HCT116 (cell line): ENCODE results near the gene CD44.

Experiments
- ELF1 ChIP-seq: IDR thresholded peaks from 2 replicates; pipeline ENCODE4 v1.6.1; 2012; ENCODE audit warnings: low read depth, borderline replicate concordance
- EZH2 ChIP-seq: fragments of 200-600 bp; sonication (generic); IDR thresholded peaks from 2 replicates; pipeline ENCODE4 v1.6.1; 2017; ENCODE audit warnings: antibody characterized with exemption, mixed run types
- EZH2phosphoT487 ChIP-seq: fragments of 200-600 bp; IDR thresholded peaks from 2 replicates; pipeline ENCODE4 v1.6.1; 2018; ENCODE audit warnings: antibody characterized with exemption, borderline replicate concordance
- MAX ChIP-seq: IDR thresholded peaks from 2 replicates; pipeline ENCODE4 v1.6.1; 2012
- POLR2A ChIP-seq: IDR thresholded peaks from 2 replicates; pipeline ENCODE4 v1.7.0; 2011; ENCODE audit warnings: borderline replicate concordance; ENCODE audit not compliant: insufficient read depth, insufficient read length; ENCODE audit errors: extremely low read depth
- POLR2AphosphoS5 ChIP-seq: IDR thresholded peaks from 2 replicates; pipeline ENCODE4 v1.6.1; 2011; ENCODE audit warnings: mild to moderate bottlenecking, low read depth, low read length, moderate library complexity
- RAD21 ChIP-seq: IDR thresholded peaks from 2 replicates; pipeline ENCODE4 v1.6.1; 2012; ENCODE audit warnings: low read depth, mild to moderate bottlenecking
- SIN3A ChIP-seq: IDR thresholded peaks from 2 replicates; pipeline ENCODE4 v1.6.1; 2012; ENCODE audit warnings: low read depth
- SRF ChIP-seq: IDR thresholded peaks from 2 replicates; pipeline ENCODE4 v1.6.1; 2012; ENCODE audit warnings: low read depth
- YY1 ChIP-seq: IDR thresholded peaks from 2 replicates; pipeline ENCODE4 v1.6.1; 2011; ENCODE audit warnings: low read length, low read depth, moderate library complexity, mild to moderate bottlenecking; ENCODE audit not compliant: insufficient replicate concordance; ENCODE audit errors: extremely low read depth
- ZNF274 ChIP-seq: fragments of 200-500 bp; sonication (Bioruptor generic); IDR thresholded peaks from 2 replicates; pipeline ENCODE4 v1.6.1; 2014; ENCODE audit warnings: mild to moderate bottlenecking, low read depth, low read length, inconsistent platforms
- TF ChIP-seq, protein P1 (sequence below), 3 experiments: fragments of 200-600 bp in 1 of 3; sonication (generic) in 1 of 3; IDR thresholded peaks in 2 of 3; conservative IDR thresholded peaks in 1 of 3; 2 replicates each; pipeline ENCODE4 v1.5.1; 2012 to 2017; ENCODE audit warnings: low read depth in 2 of 3, low read length in 2 of 3, antibody characterized with exemption in 1 of 3, borderline replicate concordance in 1 of 3, control low read depth in 1 of 3, mild to moderate bottlenecking in 1 of 3, mixed read lengths in 1 of 3, mixed run types in 1 of 3, moderate library complexity in 1 of 3; ENCODE audit not compliant: insufficient read depth in 1 of 3

DNA sequence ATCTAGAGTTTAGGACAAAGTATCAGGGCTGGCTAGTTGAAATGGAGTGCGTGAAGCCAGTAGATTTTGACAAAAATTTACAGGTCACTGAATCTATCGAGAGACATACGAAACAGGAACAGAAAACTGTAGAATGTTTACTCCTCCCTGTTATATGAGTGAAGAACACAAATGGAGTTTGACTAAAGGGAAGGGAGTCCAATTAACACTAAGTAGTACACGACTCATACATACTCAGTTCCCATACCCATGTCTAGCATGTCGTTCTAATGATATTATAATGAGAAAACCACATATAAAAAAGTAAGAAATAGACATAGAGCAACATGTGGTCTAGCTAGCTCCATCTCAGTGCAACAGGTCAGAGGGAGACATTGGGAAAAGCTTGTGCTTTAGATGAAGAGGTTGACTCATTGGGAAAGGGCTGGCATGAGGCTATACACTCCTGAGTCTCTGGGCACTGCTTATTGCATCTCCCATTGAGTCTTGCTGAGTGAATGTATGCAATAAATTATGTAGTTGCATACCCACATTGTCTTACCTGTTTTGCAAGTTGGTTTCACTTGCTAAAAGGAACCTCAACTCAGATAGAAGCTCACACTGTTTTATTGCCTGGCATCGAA lies 43.5 kb downstream of the CD44 start:
- TF ChIP-seq ZNF274 (no peak), MAX (no peak), EZH2phosphoT487 (no peak), SRF (no peak), POLR2A (no peak), ELF1 (no peak), EZH2 (no peak), YY1 (no peak), RAD21 (no peak), SIN3A (no peak), POLR2AphosphoS5 (no peak)
- TF ChIP-seq, protein P1, sequence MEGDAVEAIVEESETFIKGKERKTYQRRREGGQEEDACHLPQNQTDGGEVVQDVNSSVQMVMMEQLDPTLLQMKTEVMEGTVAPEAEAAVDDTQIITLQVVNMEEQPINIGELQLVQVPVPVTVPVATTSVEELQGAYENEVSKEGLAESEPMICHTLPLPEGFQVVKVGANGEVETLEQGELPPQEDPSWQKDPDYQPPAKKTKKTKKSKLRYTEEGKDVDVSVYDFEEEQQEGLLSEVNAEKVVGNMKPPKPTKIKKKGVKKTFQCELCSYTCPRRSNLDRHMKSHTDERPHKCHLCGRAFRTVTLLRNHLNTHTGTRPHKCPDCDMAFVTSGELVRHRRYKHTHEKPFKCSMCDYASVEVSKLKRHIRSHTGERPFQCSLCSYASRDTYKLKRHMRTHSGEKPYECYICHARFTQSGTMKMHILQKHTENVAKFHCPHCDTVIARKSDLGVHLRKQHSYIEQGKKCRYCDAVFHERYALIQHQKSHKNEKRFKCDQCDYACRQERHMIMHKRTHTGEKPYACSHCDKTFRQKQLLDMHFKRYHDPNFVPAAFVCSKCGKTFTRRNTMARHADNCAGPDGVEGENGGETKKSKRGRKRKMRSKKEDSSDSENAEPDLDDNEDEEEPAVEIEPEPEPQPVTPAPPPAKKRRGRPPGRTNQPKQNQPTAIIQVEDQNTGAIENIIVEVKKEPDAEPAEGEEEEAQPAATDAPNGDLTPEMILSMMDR (IDR thresholded peaks at IDR 0.05 in 2 of 3, conservative IDR thresholded peaks at IDR 0.05 in 1 of 3; ENCODE audit: borderline replicate concordance in 1 of 3, insufficient read depth in 1 of 3, low read depth in 2 of 3, low read length in 2 of 3) = no peak
